ENCODE results near the gene MLXIP.
A peak's percentile ranks its signal among the peaks of the same experiment; 100 is the strongest.
"Not testable (repeated sequence)": the region's sequence is repeated elsewhere in the genome, so short reads cannot be mapped to it uniquely, and the experiment has no call there.

The MLXIP gene

DNA sequence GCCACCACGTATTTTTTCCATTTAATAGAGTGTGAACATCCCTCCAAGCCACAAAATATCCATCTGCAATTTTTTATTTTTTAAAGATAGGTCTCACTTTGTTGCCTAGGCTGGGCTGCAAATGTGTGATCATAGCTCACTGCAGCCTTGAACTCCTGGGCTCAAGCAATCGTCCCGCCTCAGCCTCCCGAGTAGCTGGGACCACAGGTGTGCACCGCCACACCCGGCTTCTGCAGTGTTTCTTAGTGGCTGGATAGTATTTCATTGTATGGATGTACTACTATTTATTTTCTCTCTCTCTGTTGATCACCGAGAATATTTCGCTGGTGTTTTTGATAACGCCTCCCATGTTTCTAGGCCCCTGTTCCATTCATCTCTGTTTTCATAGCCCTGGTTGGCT, 17.5 kb downstream of the MLXIP start:
- DNase-seq (ENCODE audit: low read depth in 2 of 2), result no peak

DNA sequence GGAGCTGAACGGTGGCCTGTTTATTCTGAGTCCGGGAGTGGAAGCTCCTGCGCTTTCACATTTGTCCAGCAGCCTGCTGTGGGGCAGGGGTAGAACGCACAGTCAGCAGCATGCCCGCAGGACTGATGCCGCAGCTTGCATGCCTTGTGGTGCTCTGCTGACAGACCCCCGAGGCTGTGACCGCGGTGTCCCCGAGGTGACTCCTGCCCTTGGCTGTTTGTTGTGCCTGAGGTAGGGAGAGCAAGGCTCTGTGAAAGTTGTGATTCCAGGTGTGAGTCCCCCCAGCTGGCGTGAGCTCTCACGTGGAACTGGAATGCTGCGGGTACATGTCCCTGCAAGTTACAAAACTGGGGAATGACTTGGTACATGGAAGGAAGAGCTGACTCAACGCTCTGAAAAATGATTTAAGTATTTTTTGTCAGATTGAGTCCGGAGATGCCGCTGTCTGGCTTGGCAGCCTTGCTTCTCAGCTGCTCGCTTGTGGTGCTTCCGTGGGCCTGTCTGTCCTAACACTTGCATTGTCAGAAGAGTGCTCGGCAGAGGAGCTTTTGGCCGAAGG, 18.1 kb downstream of the MLXIP start:
- no peak for DNase-seq (ENCODE audit: low read depth in 2 of 2)

DNA sequence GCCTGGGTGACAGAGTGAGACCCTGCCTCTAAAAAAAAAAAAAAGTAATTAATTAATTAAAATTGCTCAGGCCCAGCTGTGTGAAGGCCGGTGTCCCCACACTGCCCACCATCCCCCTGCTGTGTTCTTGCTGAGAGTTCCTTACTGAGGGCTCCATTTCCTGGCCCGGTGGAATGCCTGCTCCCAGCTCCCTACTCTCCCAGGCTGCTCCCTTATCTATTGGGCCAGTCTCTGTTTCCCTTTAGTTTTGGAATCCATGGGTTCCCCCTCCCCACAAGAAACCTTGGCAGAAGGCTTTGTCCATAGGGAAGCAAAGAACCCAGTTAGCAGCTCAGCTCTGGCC, 19.0 kb downstream of the MLXIP start:
- no peak for DNase-seq (ENCODE audit: low read depth in 2 of 2)

DNA sequence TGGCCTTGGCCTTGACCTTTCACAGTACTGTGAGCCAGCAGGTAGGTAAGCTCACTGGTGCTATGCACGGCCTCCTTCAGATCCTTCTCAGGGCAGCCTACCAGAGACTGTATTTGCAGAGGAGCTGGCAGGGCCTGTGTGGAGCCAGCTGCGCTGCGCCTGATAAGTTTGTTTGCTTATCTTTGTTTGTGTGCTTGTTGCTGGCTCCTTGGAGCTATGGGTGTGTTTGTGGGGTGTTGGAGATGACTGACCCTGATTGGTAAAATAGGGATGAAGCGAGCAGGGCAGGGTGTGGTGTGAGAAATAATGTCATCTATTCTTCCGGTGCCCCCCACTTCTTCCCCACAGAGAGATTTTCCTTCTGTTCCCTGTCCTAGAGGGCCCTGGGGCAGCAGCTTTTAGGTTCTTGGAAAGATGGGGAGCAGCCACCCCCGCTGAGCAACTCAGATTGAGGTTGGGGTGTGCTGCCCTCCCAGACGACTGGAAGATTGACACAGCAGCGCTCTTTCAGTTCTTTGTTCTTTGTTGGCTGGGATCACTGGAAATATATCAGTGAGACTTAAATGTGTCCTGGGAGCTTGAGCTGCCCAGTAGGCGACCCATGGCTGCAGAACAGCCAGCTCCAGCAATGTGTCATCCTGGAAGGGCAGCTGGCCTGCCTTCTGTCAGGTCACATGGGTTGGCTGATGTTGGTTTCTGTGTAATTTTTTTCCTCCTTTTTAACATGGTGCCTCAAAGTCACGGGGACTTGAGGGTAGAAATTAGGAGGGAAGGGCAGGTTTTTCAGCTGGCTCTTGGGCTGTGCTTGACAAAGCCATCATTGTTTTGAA, 19.6 kb downstream of the MLXIP start:
- no peak for DNase-seq (ENCODE audit: low read depth in 2 of 2)

DNA sequence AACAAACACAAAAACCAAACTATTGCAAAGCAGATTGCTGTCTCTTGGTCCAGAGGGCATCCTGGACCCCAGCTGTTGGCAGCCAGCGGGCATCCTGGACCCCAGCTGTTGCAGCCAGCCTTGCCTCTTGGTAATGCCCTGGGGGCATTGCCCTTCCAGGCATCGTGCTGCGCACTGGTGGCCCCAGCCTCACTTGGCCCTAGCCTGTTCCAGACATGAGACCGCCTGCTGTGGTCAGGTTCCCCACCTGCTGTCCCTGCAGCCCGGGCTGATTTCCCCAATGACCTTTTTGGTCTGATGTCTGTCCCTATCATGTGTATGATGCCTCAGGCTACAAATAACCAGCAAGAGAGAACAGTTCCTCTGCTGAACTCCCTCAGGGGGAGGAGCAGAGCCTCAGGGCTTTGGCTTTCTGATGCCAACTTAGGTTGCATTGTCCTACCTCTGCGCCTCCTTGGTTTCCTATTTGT, 20.8 kb downstream of the MLXIP start:
- DNase-seq (ENCODE audit: low read depth in 2 of 2), result no peak

DNA sequence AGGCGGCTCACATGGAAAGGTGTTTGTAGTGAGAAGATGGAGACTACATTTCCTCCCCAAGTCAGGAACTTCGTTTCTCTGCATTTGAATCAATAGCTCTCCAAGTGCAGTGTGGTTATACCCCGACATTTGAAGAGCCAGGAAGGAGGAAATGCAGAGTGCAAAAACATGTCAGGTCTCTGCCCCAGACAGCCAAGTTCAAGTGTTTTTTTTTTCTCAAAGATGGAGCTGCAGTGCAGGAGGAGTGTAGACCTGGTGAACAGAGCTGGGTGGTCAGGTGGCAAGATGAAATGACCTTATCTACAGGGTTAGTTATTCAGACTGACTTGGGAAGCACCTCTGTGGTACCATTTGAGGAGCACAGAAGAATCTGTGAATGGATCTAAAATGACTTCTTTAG, 21.3 kb downstream of the MLXIP start:
- DNase-seq (ENCODE audit: low read depth in 2 of 2), result no peak

DNA sequence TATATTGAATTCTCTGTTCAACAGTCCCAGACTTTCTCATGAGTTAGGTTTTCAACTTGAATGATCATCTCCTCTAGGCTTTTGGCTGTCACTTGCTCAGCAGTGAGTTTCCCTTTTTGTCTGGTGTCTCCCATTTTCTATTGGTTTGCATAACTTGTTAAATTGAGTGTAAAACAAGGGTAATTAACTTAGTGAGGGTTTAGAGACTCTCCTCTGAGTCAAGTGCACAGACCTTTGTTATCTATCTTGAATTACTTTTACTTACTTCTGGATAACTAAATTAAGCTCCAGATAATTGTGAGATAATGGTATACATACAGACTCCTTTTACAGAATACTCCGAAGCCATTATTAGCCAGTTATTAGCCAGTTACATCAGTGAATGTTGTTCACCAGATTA, 22.0 kb downstream of the MLXIP start:
- no peak for DNase-seq (ENCODE audit: low read depth in 2 of 2)

DNA sequence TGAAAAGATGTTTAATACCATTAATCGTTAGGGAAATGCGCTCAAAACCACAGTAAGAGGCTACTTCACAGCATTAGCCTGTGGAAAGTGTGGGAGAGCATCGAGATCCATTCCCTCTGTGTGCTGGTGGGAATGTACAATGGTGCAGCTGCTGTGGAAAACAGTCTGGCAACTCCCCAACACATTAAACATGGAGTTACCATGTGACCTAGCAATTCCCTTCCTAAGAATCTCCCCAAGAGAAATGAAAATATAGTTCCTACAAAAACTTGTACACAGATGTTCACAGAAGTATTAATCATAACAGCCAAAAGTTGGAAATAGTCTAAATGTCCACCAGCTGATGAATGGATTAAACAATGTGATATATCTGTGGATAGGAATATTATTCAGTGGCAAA, 23.8 kb downstream of the MLXIP start:
- no peak for DNase-seq (ENCODE audit: low read depth in 2 of 2)

DNA sequence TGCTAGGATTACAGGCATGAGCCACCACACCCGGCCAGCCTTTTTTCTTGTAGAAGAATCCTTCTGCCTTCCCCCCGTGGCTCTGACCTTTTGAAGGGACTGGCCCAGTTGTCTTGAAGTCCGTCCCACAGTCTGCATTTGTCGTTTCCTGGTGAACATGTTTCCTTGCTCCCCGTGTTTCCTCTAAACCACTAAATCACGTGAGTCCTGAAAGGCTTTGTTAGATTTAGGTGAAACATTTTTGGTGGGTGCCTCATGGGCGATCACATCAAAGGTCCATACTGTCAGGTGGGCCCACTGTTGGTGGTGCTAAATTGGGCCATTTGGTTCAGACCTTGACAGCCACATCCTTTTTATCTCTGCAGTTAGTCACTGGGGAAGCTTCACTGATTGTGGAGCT, 26.3 kb downstream of the MLXIP start:
- no peak for DNase-seq (ENCODE audit: low read depth in 2 of 2)

DNA sequence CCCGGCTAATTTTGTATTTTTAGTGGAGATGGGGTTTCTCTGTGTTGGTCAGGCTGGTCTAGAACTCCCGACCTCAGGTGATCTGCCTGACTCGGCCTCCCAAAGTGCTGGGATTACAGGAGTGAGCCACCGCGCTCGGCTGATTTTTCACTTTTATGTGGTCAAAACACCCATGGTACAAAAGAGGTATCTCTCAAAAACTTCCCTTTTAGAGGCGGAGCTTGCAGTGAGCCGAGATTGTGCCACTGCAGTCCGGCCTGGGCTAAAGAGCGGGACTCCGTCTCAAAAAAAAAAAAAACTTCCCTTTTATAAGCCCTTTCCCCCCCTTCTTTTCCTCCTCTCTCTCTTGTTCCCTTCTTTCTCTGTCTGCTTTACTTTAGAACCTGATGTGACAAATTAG, 26.9 kb downstream of the MLXIP start:
- DNase-seq (ENCODE audit: low read depth in 2 of 2), result not testable (repeated sequence)

DNA sequence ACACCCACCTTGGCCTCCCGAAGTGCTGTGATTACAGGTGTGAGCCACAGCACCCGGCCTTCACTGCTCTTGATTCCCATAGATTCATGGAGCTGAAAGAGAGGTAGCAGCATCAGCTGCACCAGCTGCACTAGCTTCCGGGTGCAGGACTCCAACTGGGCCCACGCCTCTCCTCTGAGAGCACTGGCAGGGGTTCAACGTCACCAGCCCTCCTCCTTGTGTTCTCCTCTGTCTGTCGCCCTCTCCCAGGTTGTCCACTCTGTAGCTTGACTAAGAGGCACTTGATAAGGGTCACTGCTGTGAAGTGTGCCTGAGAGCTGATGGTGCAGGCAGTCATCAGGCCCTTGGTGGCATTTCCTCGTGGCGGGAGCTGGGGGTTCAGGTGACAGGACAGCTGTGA, 28.3 kb downstream of the MLXIP start:
- no peak for DNase-seq (ENCODE audit: low read depth in 2 of 2)

DNA sequence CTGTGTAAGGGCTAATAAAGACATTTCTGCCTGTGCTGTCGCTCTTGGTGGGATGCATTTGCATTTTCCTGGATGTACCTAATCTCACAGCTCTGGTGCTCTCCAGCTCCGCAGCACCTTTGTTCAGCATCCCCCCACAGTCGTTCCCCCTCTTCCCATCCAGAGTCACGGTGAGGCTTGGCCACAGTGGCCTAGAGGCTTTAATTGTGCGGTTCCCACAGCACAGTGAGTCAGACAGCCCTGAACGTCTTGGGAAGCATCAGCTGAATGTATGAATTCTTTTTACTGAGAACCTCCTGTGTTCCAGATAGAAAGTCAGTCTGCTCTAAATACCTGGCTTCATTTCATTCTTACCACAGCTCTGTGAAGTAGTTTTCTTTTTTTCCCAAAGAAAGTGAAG, 28.7 kb downstream of the MLXIP start:
- no peak for DNase-seq (ENCODE audit: low read depth in 2 of 2)

DNA sequence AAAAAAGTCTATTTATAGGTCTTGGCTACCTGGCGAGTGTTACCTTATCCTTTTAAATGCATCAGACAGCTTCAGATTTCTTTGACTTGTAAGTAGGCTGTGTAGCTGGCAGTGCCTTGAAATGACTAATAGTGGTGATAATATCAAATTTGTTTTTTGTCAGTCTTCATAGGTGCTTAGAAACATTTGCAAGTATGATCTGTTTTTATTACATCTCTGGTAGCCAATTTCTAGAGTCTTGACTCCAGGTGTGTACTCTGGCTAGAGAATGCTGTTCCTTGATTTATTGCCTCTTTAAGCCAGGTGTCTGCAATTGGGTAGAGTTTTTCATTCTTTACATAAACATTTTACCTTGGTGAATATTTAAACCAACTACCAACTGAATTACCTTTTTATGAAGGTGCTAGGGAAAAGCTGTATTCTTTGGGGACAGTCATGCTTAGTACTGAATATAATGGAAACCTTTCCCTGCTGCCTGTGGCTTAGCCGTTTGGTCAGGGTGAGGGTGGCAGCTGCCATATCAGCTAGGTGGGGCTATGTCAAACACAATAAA, 32.6 kb downstream of the MLXIP start:
- DNase-seq (ENCODE audit: low read depth in 2 of 2), result no peak

DNA sequence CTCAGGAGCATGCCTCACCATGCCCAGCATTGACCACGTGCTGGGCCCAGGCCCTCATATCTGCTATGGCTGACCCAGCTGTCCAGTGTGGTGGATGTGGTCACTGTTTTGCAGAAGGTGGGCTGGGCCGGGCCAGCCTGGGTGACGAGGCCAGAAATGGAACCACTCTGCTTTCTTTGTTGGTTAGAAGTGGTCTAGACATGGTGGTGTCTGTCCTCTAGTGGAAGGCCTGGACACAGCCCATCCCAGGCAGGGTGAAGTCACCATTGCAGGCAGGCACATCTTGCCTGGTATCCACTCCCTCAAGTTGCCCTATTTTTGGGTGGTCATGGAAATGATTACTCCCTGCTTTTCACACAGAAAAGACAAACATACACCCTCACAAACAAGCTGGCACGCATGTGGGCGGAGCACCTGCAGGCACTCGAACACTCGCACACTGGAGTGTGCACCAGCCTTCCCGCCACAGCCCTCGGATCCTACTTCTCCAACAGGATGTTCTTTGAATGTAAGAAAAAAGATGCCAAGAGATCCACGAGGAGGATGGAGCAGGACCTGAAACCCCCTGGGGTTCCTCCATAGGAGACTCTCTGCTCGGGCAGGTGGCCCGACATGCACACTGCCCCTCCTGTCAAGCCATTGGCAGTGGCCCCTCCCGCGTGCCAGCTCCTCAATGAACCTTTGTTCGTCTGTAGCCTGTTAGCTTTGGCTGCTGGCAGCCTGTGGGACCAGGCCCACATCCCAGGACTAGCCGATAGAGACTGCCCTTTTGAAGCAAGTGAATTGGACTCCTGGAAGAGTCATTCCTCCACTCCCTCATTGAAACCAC, 38.4 kb downstream of the MLXIP start:
- DNase-seq (ENCODE audit: low read depth in 2 of 2), result no peak

DNA sequence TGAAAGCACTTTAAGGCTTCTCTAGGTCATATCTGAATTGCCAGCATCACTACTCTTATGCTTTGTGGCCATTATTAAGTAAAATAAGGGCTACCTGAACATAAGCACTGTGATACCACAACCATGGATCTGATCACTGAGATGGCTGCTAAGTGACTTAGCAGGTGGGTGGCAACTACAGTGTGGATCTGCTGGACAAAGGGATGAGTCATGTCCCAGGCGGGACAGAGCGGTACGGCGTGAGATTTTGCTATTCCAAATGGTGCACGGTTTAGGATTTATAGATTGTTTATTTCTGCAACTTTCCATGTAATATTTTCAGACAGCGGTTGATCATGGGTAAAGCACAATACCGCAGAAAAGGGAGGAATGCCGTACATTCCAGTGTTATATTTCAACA, 39.4 kb downstream of the MLXIP start:
- no peak for DNase-seq (ENCODE audit: low read depth in 2 of 2)

DNA sequence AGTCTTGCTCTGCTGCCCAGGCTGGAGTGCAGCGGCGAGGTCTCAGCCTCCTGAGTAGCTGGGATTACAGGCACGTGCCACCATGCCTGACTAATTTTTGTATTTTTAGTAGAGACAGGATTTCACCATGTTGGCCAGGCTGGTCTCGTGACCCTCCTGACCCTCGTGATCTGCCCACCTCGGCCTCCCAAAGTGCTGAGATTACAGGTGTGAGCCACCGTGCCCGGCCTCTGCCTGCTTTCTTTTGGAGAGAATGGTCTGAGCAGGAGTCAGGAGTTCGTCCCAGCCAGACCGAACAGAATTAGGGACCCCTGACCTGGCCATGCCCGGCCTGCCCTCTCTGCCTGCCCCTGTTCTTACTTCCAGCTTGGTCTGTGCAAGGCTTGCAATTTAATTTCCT, 42.8 kb downstream of the MLXIP start:
- DNase-seq (ENCODE audit: low read depth in 2 of 2), result not testable (repeated sequence)

DNA sequence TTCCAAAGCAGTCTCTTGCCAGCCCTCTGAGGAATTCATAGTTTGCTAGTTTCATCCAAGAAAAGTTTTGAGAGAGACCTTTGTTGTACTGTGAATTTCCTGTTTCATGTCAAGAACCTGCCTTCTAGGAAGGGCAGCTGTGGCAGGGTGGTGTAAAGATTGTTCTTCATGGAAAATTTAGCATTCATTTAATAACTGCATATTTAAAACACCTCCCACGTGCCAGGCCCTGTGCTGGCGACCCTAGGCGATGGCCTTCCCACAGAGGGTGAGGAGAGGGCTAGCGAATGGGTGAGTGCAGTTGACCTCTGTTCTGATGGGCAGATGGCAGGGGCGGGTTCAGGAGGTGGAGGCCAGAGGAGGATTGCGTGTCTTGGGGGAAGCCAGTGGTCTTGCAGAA, 43.2 kb downstream of the MLXIP start:
- DNase-seq (ENCODE audit: low read depth in 2 of 2), result no peak

DNA sequence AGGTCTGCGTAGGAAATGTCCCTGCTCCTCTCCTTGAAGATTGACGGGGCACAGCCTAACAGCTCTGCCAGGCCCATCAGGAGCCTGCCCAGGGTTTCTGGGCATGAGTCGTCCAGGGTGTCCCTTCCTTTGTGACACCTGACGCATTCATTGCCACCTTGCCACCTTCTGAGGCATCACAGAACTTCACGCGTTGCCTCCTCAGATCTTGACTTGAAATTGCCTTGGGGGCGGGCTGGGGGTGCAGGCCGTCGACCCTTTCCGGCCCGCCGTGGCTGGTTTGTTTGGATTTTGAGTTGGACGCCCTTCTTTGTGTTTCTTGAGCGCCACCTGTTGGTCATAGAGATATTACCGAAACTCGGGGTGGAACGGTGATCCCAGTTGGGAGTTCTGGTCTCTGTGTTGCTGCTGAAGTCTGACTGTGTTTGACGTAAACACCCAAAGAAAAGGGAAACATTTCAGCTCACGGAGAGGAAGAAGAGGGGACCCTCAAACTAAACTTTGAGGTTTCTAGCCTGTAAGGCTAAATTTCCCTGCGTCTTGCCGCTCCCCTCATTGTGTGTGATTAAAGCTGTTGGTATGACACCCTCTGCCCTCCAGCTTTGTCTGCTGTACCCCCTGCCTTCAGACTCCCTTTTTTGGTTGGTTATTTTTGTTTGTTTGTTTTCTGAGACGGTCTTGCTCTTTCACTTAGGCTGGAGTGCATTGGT, 44.6 kb downstream of the MLXIP start:
- DNase-seq (ENCODE audit: low read depth in 2 of 2), result peak; percentile 41 to 43

DNA sequence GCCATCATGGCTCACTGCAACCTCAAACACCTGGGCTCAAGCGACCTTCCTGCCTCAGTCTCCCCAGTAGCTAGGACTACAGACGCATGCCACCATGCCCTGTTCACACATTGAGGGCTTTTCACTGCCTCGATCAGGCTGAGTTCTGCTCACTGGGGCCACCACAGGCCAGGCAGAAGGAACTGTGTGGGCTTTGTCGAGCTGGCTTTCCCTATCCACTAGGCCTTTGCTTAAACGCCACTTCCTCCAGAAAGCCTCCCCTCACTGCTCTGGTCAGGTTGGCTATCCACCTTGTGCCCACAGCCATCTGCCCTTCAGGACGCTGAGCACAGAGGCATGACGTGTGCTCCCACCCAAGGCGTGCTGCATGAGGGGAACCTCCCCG, 45.2 kb downstream of the MLXIP start:
- no peak for DNase-seq (ENCODE audit: low read depth in 2 of 2)

DNA sequence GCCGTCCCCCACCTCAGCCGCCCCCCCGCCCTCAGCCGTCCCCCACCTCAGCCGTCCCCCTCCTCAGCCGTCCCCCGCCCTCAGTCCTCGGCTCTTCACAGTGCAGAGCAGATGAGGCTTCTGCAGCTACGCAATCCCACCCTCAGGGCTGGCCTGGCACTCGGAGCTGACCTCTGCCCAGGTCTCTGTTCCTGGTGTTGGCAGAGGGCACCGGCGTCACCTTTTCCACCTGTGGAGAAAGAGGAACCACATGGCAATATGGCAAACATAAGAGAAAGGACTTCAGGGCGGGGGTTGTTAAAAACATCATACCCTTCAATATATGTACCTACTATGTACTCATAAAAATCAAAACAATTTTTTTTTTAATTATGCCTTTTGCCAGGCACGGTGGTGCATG, 45.8 kb downstream of the MLXIP start:
- DNase-seq (ENCODE audit: low read depth in 2 of 2), result no peak

DNA sequence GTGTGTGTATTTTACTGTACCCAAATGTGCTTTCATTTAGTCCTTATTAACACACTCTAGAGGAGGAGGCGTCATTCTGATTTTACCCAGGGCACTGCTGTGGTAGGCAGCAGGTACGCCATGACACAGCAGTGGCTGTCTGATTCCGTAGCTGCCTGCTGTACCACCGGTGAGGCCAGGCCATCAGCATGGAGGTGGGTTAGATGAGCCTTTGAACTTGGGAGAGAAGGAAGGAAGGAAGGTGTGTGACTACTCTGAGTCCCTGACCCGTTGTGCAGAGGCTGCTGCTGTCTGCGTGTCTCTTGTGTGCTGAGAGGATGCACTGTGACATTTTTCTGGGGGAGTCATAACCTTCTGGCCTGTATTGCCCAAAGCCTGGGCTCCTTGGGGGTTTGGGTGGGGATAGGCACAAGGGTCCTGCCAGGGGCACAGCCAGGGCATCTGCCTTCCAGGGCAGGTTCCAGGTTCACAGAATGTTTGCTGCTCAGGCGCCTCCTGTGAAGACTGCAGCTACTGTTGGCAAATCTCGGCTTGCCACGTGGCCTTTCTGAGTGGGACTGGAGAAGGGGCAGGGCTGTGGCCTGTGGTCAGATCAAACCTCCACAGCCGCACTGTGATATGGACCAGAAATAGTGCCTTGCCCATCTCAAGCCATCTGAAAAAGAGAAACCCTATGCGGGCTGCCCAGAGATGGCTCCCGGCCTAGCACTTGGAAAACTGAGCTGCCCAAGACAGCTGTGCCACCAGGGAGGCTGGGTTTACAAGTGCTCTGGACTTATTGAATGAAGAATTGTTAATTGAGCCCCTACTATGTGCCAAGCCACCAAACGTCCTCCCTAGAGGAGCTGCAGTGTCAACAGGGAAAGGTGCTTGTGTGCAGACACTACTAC, 47.1 kb downstream of the MLXIP start:
- no peak for DNase-seq (ENCODE audit: low read depth in 2 of 2)

Data from stimulated activated CD8-positive, alpha-beta memory T cell treated with anti-CD3 and anti-CD28 coated beads, Interleukin-2, amount 100 ng/mL, for 48 hours (primary cell).